ENCODE measurements around the gene GYPC. TPM values are rescaled to one million over a fixed set of nuclear protein-coding genes. Genes with fewer than 3 reads are reported as not detected.

Gene GYPC
- total RNA-seq, 2 experiments from 2014 or later = 148 to 157 TPM

- ChIA-PET CTCF (no interaction called here), POLR2A (interaction anchor here (1.2 kb wide), 1 partner anchor 13 kb away, joined by 3 read pairs; no protein-coding TSS in a partner anchor)
- Histone ChIP-seq H3K4me3 (ENCODE audit: low read length) (no peak overlapping the region), H3K27ac (ENCODE audit: low read depth in 1 of 2, low read length in 2 of 2) (no peak overlapping the region), H3K4me1 (ENCODE audit: insufficient read depth, low read length) (peaks cover 29% of the 10 kb centered on the region), H3K36me3 (ENCODE audit: insufficient read depth, low read length) (peaks cover 45% of the 10 kb centered on the region), H3K27me3 (ENCODE audit: control insufficient read depth in 1 of 2, insufficient read depth in 2 of 2, low read length in 2 of 2) (no peaks in the 10 kb centered on the region), H3K9me3 (ENCODE audit: control insufficient read depth in 1 of 2, insufficient read depth in 1 of 2, low read length in 2 of 2) (peaks cover 8 to 16% of the 10 kb centered on the region in 2 experiments)
- ATAC-seq (ENCODE audit: poor library complexity) = no peak
- no peak for TF ChIP-seq CTCF (IDR thresholded peaks at IDR 0.05)
- no peak overlapping the region for H3K4me3 Mint-ChIP-seq
- peaks cover 62% of the 10 kb centered on the region for H3K4me1 Mint-ChIP-seq (ENCODE audit: low read depth)
- no peak for DNase-seq
- peaks cover 92% of the 10 kb centered on the region for H3K36me3 Mint-ChIP-seq (ENCODE audit: low read depth)
- peak overlapping the region; percentile 0 for H3K27ac Mint-ChIP-seq
- no peaks in the 10 kb centered on the region for H3K27me3 Mint-ChIP-seq
- H3K9me3 Mint-ChIP-seq = peaks cover 7% of the 10 kb centered on the region
- intact Hi-C loops (cut with DNase I, micrococcal nuclease) = no loop called here
Observed at GRCh38 chr2:126675637-126676036, 19.7 kb downstream of the GYPC start.

GRCh38 chr2:126676221-126677175 lies 20.5 kb downstream of the GYPC start:
- Histone ChIP-seq H3K9me3 (ENCODE audit: control insufficient read depth in 1 of 2, insufficient read depth in 1 of 2, low read length in 2 of 2) (peaks cover 8 to 16% of the 10 kb centered on the region in 2 experiments), H3K27me3 (ENCODE audit: control insufficient read depth in 1 of 2, insufficient read depth in 2 of 2, low read length in 2 of 2) (no peaks in the 10 kb centered on the region), H3K4me1 (ENCODE audit: insufficient read depth, low read length) (peaks cover 20% of the 10 kb centered on the region), H3K36me3 (ENCODE audit: insufficient read depth, low read length) (peaks cover 53% of the 10 kb centered on the region), H3K4me3 (ENCODE audit: low read length) (no peak overlapping the region), H3K27ac (ENCODE audit: low read depth in 1 of 2, low read length in 2 of 2) (no peak overlapping the region)
- Mint-ChIP-seq H3K36me3 (ENCODE audit: low read depth) (peaks cover 92% of the 10 kb centered on the region), H3K27me3 (no peaks in the 10 kb centered on the region), H3K4me3 (no peak overlapping the region), H3K27ac (peak overlapping the region; percentile 0), H3K4me1 (ENCODE audit: low read depth) (peaks cover 69% of the 10 kb centered on the region), H3K9me3 (peaks cover 7% of the 10 kb centered on the region)
- CTCF ChIA-PET = no interaction called here
- intact Hi-C loops (cut with DNase I, micrococcal nuclease) = no loop called here
- TF ChIP-seq CTCF (IDR thresholded peaks at IDR 0.05) = no peak
- no peak for ATAC-seq (ENCODE audit: poor library complexity)
- POLR2A ChIA-PET = no interaction called here
- no peak for DNase-seq

- H3K36me3 ChIP-seq (ENCODE audit: insufficient read depth, low read length) = peaks cover 59% of the 10 kb centered on the region
- peak overlapping the region; percentile 0 for H3K27ac Mint-ChIP-seq
- H3K4me1 ChIP-seq (ENCODE audit: insufficient read depth, low read length) = peaks cover 15% of the 10 kb centered on the region
- H3K27me3 Mint-ChIP-seq = no peaks in the 10 kb centered on the region
- H3K36me3 Mint-ChIP-seq (ENCODE audit: low read depth) = peaks cover 92% of the 10 kb centered on the region
- no peak for TF ChIP-seq CTCF (IDR thresholded peaks at IDR 0.05)
- no peak overlapping the region for H3K4me3 ChIP-seq (ENCODE audit: low read length)
- H3K27me3 ChIP-seq (ENCODE audit: control insufficient read depth in 1 of 2, insufficient read depth in 2 of 2, low read length in 2 of 2) = no peaks in the 10 kb centered on the region
- H3K9me3 Mint-ChIP-seq = peaks cover 7% of the 10 kb centered on the region
- H3K4me1 Mint-ChIP-seq (ENCODE audit: low read depth) = peaks cover 62% of the 10 kb centered on the region
- ChIA-PET CTCF (no interaction called here), POLR2A (no interaction called here)
- H3K4me3 Mint-ChIP-seq = no peak overlapping the region
- no peak overlapping the region for H3K27ac ChIP-seq (ENCODE audit: low read depth in 1 of 2, low read length in 2 of 2)
- DNase-seq (no peak), ATAC-seq (ENCODE audit: poor library complexity) (no peak)
- intact Hi-C loops (cut with DNase I, micrococcal nuclease) = no loop called here
- H3K9me3 ChIP-seq (ENCODE audit: control insufficient read depth in 1 of 2, insufficient read depth in 1 of 2, low read length in 2 of 2) = peaks cover 8 to 16% of the 10 kb centered on the region in 2 experiments
Observed at GRCh38 chr2:126677176-126677538, 21.2 kb downstream of the GYPC start.

All from CD4-positive, alpha-beta T cell (primary cell).